MM.1S (cell line): ENCODE results near the gene GAK.

ENCODE experiments used
- EZH2 ChIP-seq: fragments of 300-600 bp; sonication (generic); optimal IDR thresholded peaks from 2 replicates; pipeline ENCODE3; 2017; ENCODE audit warnings: low read depth, mild to moderate bottlenecking, antibody characterized with exemption, low read length, mixed read lengths
- TF ChIP-seq, protein P1 (sequence below): fragments of 300-600 bp; sonication (generic); IDR thresholded peaks from 2 replicates; pipeline ENCODE4 v1.5.1; 2016; ENCODE audit warnings: antibody characterized with exemption, low read length, mixed read lengths

DNA sequence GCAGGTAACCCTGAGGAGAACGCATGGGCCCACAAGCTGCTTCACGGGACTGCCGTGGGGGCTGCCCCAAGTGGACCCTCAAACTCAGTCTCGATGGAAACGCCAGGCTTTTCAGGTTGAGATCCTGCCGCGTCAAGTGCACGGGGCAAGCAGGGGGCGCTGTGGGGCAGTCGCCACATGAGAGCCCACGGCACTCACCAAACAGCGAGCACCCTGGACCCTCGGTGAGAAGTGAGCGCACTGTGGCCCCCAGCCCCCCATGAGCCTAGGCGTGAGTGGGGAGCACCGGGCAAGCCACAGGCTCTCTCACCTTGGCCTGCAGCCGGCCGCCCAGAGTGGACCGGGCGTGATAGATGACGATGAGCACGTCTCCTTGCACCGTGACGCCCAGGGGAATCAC, 55.3 kb downstream of the GAK start:
- no peak for TF ChIP-seq EZH2
- TF ChIP-seq, protein P1, sequence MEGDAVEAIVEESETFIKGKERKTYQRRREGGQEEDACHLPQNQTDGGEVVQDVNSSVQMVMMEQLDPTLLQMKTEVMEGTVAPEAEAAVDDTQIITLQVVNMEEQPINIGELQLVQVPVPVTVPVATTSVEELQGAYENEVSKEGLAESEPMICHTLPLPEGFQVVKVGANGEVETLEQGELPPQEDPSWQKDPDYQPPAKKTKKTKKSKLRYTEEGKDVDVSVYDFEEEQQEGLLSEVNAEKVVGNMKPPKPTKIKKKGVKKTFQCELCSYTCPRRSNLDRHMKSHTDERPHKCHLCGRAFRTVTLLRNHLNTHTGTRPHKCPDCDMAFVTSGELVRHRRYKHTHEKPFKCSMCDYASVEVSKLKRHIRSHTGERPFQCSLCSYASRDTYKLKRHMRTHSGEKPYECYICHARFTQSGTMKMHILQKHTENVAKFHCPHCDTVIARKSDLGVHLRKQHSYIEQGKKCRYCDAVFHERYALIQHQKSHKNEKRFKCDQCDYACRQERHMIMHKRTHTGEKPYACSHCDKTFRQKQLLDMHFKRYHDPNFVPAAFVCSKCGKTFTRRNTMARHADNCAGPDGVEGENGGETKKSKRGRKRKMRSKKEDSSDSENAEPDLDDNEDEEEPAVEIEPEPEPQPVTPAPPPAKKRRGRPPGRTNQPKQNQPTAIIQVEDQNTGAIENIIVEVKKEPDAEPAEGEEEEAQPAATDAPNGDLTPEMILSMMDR, result no peak
